Fibroblast of mammary gland (primary cell): ENCODE measurements around the gene NTS.

Source experiments
- DNase-seq: peaks from one replicate; pipeline ENCODE4 v3.0.0-alpha.2; 2010; ENCODE audit warnings: low read depth
- H3K4me3 ChIP-seq: 2 replicates; pipeline ENCODE4 v1.5.1; 2011; ENCODE audit warnings: low read depth, mild to moderate bottlenecking, low read length, moderate library complexity; ENCODE audit not compliant: control insufficient read depth
- CTCF ChIP-seq: conservative IDR thresholded peaks from 2 replicates; pipeline ENCODE4 v1.5.1; 2011; ENCODE audit warnings: low read depth, low read length, inconsistent platforms; ENCODE audit not compliant: control insufficient read depth, insufficient read depth

Gene NTS

GRCh38 chr12:85894653-85895052 is 20.6 kb downstream of the NTS start:
- no peak for TF ChIP-seq CTCF
- no peak overlapping the region for H3K4me3 ChIP-seq
- DNase-seq: no peak

DNA sequence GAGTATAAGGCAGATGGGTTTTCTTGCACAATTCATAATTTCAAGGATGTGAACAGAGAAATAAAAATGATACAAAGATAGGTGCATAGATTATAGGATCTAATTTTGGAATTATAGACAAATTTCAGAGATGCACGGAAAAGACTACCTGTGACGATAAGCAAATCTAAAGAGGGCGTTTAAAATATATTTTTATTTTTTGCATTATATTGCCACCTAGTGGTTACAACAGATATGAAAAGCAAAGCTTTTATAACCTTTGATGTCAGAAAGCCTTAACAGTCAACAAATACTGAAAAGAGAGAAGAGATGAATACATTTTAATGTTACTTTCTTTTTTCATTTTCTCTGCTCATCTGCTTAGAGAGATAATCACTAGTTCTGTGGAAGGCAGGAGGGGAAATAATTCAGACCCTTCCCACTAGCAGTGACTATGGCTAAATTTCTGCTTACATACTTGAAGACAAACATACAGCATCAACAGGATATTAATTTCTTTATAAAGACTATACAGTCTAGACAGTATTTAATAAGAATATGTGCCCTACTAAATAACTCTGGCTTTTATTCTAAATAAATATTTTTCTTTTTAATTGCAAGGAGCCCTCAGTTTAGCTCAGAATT is 46.3 kb downstream of the NTS start:
- peak; percentile 36 for DNase-seq
- peak; percentile 50 for TF ChIP-seq CTCF
- no peak overlapping the region for H3K4me3 ChIP-seq

- no peak overlapping the region for H3K4me3 ChIP-seq
- DNase-seq: peak; percentile 55
Observed at GRCh38 chr12:85923767-85924331, 49.8 kb downstream of the NTS start.

GRCh38 chr12:85927166-85927565 is 53.1 kb downstream of the NTS start:
- no peak for DNase-seq
- no peak for TF ChIP-seq CTCF
- H3K4me3 ChIP-seq: no peak overlapping the region

More at GRCh38 chr12:85923767-85924331, 49.8 kb downstream of the NTS start:
- peak; percentile 70 for TF ChIP-seq CTCF
